Gastrocnemius medialis (tissue), 4 donors: Measurements from ENCODE around the gene NFX1. TPM values are rescaled to one million over a fixed set of nuclear protein-coding genes. Genes with fewer than 3 reads are reported as not detected.
"Not testable (repeated sequence)": the region's sequence is repeated elsewhere in the genome, so short reads cannot be mapped to it uniquely, and the experiment has no call there.

Experiments
- ATAC-seq, 2 donors: fragments of 150-250 bp; one replicate each; pipeline ENCODE4 v1.9.1; 2016
- DNase-seq, 2 donors: peaks; one replicate each; pipeline ENCODE4 v3.0.0-alpha.2; 2019
- H3K27ac ChIP-seq, 4 donors: fragments of 200-600 bp; sonication (generic); 1 replicate in 1 of 4; 2 replicates in 3 of 4; pipeline ENCODE4 v1.5.1; 2016 to 2018; ENCODE audit warnings: mild to moderate bottlenecking in 2 of 4, moderate library complexity in 1 of 4
- H3K27me3 ChIP-seq, 3 donors: fragments of 200-600 bp; sonication (generic) in 2 of 3; 1 replicate in 1 of 3; 2 replicates in 2 of 3; pipeline versions ENCODE4 v1.5.1 to v1.6.0; 2016 to 2019; ENCODE audit warnings: mild to moderate bottlenecking in 1 of 3, moderate library complexity in 1 of 3
- H3K36me3 ChIP-seq, 2 donors: fragments of 200-600 bp; sonication (generic) in 1 of 2; one replicate each; pipeline ENCODE4 v1.5.1; 2017 to 2018
- H3K4me1 ChIP-seq, 2 donors: fragments of 200-600 bp; sonication (generic) in 1 of 2; one replicate each; pipeline ENCODE4 v1.5.1; 2016 to 2017; ENCODE audit warnings: mild to moderate bottlenecking in 2 of 2
- H3K4me3 ChIP-seq, 4 donors: fragments of 200-600 bp; sonication (generic) in 3 of 4; 1 replicate in 1 of 4; 2 replicates in 3 of 4; pipeline ENCODE4 v1.5.1; 2016 to 2019; ENCODE audit warnings: mild to moderate bottlenecking in 2 of 4
- H3K9me3 ChIP-seq, 3 donors: fragments of 200-600 bp; sonication (generic) in 2 of 3; 1 replicate in 1 of 3; 2 replicates in 2 of 3; pipeline ENCODE4 v1.5.1; 2016 to 2019
- CTCF ChIP-seq, 5 experiments: fragments of 450-650 bp in 3 of 5; fragments of 200-600 bp in 2 of 5; sonication (generic) in 2 of 5; IDR thresholded peaks in 4 of 5; conservative IDR thresholded peaks in 1 of 5; 1 replicate in 4 of 5; 2 replicates in 1 of 5; pipeline ENCODE4 v1.5.1; 2016 to 2019; ENCODE audit warnings: antibody characterized with exemption in 5 of 5, mild to moderate bottlenecking in 3 of 5, moderate library complexity in 3 of 5
- POLR2A ChIP-seq, 2 donors: fragments of 450-650 bp; IDR thresholded peaks; one replicate each; pipeline ENCODE4 v1.6.1; 2017; ENCODE audit warnings: antibody characterized with exemption in 2 of 2, mild to moderate bottlenecking in 2 of 2, moderate library complexity in 2 of 2
- in situ Hi-C, 4 donors: fragments of 200-750 bp; cut with MboI; loops; one replicate each; pipeline versions ENCODE4 v1.15.0 to v1.8.0; 2017; ENCODE audit warnings: low sequenced_read_pairs in 4 of 4
- intact Hi-C: fragments of 100-400 bp; cut with DNase I; formaldehyde crosslinking; loops from one replicate; pipeline ENCODE4 v1.15.1; 2023; ENCODE audit warnings: low total_unique reads
- total RNA-seq, 4 donors: library from RNA; depleted of rRNA; stranded (reverse); fragments of >200 nt; gene quantifications; one replicate each; pipeline versions ENCODE4 v1.1.0 to v1.2.3, GENCODE V29; 2016

The NFX1 gene
- total RNA-seq, 4 donors from 2014 or later: 29.8 to 52.0 (median 40.6) TPM

GRCh38 chr9:33309903-33310302, 19.6 kb downstream of the NFX1 start:
- in situ Hi-C loops: no loop called here
- peak overlapping the region in 2 of 4 donors; percentile 8 to 37 for H3K27ac ChIP-seq

GRCh38 chr9:33310748-33311147, 20.4 kb downstream of the NFX1 start:
- Histone ChIP-seq H3K27me3 (no peaks in the 10 kb centered on the region), H3K4me3 (no peak overlapping the region), H3K27ac (peak overlapping the region in 2 of 4 donors; percentile 8 to 37), H3K36me3 (peaks cover 0 to 94% of the 10 kb centered on the region in 2 donors), H3K9me3 (no peaks in the 10 kb centered on the region), H3K4me1 (peaks cover 0 to 8% of the 10 kb centered on the region in 2 donors)
- in situ Hi-C loops: no loop called here
- DNase-seq (no peak), ATAC-seq (no peak)
- intact Hi-C loops: no loop called here
- TF ChIP-seq POLR2A (IDR thresholded peaks at IDR 0.05) (no peak), CTCF (IDR thresholded peaks at IDR 0.05 in 4 of 5, conservative IDR thresholded peaks at IDR 0.05 in 1 of 5) (no peak)

More at GRCh38 chr9:33309903-33310302, 19.6 kb downstream of the NFX1 start:
- no peaks in the 10 kb centered on the region for H3K9me3 ChIP-seq
- TF ChIP-seq CTCF (IDR thresholded peaks at IDR 0.05 in 4 of 5, conservative IDR thresholded peaks at IDR 0.05 in 1 of 5): no peak
- no peak for TF ChIP-seq POLR2A (IDR thresholded peaks at IDR 0.05)
- no peaks in the 10 kb centered on the region for H3K27me3 ChIP-seq
- DNase-seq (no peak), ATAC-seq (no peak)
- H3K4me3 ChIP-seq: no peak overlapping the region
- intact Hi-C loops: no loop called here
- H3K36me3 ChIP-seq: peaks cover 0 to 96% of the 10 kb centered on the region in 2 donors
- peaks cover 0 to 9% of the 10 kb centered on the region in 2 donors for H3K4me1 ChIP-seq

GRCh38 chr9:33311953-33312352, 21.6 kb downstream of the NFX1 start:
- no peak for ATAC-seq

GRCh38 chr9:33315371-33315770, 25.1 kb downstream of the NFX1 start:
- no peak for ATAC-seq

More at GRCh38 chr9:33311953-33312352, 21.6 kb downstream of the NFX1 start:
- no peak for TF ChIP-seq POLR2A (IDR thresholded peaks at IDR 0.05)
- no peak for TF ChIP-seq CTCF (IDR thresholded peaks at IDR 0.05 in 4 of 5, conservative IDR thresholded peaks at IDR 0.05 in 1 of 5)
- Histone ChIP-seq H3K9me3 (no peaks in the 10 kb centered on the region), H3K4me3 (no peak overlapping the region), H3K27ac (no peak overlapping the region), H3K27me3 (no peaks in the 10 kb centered on the region), H3K4me1 (peaks cover 0 to 7% of the 10 kb centered on the region in 2 donors), H3K36me3 (peaks cover 0 to 94% of the 10 kb centered on the region in 2 donors)
- in situ Hi-C loops: no loop called here
- DNase-seq: no peak
- intact Hi-C loops: no loop called here

GRCh38 chr9:33317136-33317535, 26.8 kb downstream of the NFX1 start:
- intact Hi-C loops, ATAC-seq, H3K4me3 ChIP-seq, in situ Hi-C loops, DNase-seq, H3K27me3 ChIP-seq, H3K9me3 ChIP-seq: not testable (repeated sequence)
- Histone ChIP-seq H3K36me3 (peaks cover 0 to 86% of the 10 kb centered on the region in 2 donors), H3K4me1 (peaks cover 26 to 28% of the 10 kb centered on the region in 2 donors), H3K27ac (peak overlapping the region in 2 of 4 donors; percentile 30 to 85)

More at GRCh38 chr9:33315371-33315770, 25.1 kb downstream of the NFX1 start:
- intact Hi-C loops (no loop called here), in situ Hi-C loops (no loop called here)
- Histone ChIP-seq H3K4me1 (peaks cover 17 to 23% of the 10 kb centered on the region in 2 donors), H3K9me3 (no peaks in the 10 kb centered on the region), H3K27me3 (no peaks in the 10 kb centered on the region), H3K36me3 (peaks cover 0 to 90% of the 10 kb centered on the region in 2 donors), H3K4me3 (no peak overlapping the region), H3K27ac (peak overlapping the region in 1 of 4 donors; percentile 16)
- no peak for DNase-seq
- TF ChIP-seq CTCF (IDR thresholded peaks at IDR 0.05 in 4 of 5, conservative IDR thresholded peaks at IDR 0.05 in 1 of 5) (no peak), POLR2A (IDR thresholded peaks at IDR 0.05) (no peak)
